GM20431 (cell line): ENCODE measurements around the gene PIM1.
"Not testable (repeated sequence)": the region's sequence is repeated elsewhere in the genome, so short reads cannot be mapped to it uniquely, and the experiment has no call there.

ENCODE experiments used
- in situ Hi-C: fragments of 300-500 bp; cut with MseI, MboI; formaldehyde crosslinking; loops from one replicate; pipeline ENCODE4 v1.15.0; 2020; ENCODE audit warnings: low sequenced_read_pairs; ENCODE audit not compliant: unreplicated experiment

PIM1 gene

DNA sequence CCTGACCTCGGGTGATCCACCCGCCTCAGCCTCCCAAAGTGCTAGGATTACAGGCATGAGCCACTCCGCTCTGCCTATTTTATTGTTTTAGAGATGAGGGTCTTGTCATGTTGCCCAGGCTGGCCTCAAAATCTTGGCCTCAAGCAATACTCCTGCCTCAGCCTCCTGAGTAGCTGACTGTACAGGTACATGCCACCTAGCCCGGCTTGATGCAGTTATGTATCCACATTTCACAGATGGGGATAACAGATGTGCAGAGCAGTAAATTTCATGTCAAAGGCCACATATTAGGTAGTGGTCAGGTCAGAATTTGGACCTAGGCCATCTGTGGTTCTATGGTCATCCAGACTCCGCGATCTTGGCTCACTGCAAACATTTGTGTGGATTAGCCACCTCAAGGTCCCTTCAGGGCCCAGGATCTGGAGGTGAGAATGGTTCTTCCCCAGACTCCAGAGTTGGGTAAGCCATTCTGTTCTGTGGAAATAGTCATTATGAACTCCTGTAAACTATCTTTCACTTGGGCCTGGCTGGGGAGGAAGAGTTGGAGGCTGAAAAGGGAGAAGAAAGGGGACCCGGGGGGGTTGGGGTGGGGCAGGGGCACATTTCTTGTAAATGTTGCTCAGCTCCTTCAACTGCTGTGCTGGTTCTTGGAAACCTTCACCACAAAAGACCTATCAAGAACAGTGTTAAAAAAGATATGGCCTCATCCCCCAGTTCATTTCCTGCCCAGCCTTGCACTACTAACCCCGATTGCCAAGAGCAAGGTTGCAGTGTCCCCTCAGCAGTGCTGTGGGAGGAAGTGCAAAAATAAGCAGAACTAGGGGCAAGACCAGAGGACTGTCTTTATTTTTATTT lies 13.0 kb downstream of the PIM1 start:
- in situ Hi-C loops = no loop called here

DNA sequence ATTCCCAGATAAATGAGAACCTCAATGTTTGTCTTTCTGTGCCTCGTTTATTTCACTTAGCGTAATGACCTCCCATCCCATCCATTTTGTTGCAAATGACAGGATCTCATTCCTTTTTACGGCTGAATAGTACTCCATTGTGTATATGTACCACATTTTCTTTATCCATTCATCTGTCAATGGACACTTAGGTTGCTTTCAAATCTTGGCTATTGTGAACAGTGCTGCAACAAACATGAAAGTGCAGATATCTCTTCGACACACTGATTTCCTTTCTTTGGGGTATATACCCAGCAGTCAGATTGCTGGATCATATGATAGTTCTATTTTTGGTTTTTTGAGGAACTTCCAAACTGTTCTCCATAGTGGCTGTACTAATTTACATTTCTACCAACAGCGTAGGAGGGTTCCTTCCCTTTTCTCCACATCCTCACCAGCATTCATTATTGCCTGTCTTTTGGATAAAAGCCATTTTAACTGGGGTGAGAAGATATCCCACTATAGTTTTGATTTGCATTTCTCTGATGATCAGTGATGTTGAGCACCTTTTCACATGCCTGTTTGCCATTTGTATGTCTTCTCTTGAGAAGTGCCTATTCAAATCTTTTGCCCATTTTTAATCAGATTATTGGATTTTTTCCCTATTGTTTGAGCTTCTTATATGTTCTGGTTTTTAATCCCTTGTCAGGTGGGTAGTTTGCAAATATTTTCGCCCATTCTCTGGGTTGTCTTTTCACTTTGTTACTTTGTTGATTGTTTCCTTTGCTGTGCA lies 16.2 kb downstream of the PIM1 start:
- in situ Hi-C loops = not testable (repeated sequence)

DNA sequence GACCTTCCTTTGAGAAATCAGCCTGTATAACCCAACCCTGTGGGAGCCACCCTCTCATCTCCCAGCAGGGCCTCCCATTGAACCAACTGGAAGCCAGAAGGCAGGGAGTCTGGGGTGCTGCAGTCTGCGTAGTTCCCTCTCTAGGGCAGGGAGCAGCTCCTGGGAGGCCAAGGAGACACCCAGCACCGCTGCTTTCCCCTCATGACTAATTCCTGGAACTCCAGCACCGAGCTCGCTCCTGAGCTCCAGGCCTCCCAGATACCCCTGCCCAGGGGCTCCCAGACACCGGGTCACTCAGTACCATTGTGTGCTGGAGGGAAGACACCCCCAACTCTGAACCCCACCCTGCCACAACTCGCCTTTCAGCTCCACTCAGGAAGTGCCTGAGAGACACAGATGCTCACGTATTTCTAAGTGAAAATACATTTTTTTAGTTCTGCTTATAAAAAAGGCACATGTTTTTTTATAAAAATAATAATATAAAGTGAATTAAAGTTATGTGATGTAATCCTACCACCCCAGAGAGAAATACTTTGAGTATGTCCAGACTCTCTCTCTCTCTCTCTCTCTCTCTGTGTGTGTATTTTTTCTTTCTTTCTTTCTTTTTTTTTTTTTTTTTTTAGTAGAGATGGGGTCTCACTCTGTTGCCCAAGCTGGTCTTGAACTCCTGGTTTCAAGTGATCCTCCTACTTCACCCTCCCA lies 17.5 kb downstream of the PIM1 start:
- in situ Hi-C loops = no loop called here

DNA sequence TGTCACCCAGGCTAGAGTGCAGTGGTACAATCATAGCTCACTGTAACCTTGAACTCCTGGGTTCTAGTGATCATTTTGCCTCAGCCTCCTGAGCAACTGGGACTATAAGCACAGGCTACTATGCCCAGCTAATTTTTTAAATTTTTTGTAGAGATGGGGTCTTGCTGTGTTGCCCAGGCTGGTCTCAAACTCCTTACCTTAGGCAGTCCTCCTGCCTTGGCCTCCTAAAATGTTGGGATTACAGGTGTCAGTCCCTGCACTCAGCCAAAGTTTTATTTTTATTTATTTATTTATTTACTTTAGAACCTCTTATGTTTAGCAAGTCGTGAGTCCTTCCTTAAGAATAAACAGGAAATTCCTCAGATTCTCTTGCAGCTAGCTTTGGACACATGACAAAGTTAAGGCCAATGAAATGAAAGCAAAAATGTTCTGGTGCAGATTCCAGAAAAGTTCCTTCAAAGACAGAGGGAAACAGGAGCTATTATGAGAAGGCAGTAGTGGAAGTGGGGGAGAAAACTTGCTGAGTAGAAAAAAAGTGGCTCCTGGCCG lies 19.1 kb downstream of the PIM1 start:
- in situ Hi-C loops = no loop called here

DNA sequence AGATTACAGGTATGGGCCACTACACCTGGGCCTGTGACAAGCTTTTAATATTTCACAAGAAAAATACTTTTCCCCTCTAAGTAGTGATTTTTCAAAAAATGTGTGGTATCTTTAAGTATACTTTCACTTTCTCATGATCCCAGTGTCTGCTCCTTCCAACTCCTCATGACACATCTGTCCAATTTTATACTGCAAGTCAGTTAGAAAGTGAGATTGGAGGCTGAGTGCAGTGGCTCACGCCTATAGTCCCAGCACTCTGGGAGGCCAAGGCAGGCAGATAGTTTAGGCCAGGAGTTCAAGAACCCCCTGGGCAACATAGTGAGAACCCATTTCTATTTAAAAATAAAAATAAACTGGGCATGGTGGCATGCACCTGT lies 20.2 kb downstream of the PIM1 start:
- in situ Hi-C loops = no loop called here

DNA sequence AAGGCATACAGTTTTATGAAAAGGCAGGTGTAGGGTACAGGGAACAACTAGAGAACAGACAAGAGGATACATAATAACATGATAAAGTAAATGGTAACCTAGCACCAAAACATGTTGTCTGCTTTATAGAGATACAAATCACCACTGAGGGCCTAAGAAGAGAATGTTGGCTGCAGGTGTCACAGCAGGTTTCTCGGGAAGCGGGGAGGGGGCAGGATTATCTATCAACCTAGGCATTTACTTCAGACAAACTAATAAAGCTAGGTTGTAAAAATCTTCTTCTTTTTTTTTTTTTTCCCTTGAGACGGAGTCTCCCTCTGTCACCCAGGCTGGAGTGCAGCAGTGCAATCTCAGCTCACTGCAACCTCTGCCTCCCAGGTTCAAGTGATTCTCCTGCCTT lies 22.7 kb downstream of the PIM1 start:
- in situ Hi-C loops = no loop called here

DNA sequence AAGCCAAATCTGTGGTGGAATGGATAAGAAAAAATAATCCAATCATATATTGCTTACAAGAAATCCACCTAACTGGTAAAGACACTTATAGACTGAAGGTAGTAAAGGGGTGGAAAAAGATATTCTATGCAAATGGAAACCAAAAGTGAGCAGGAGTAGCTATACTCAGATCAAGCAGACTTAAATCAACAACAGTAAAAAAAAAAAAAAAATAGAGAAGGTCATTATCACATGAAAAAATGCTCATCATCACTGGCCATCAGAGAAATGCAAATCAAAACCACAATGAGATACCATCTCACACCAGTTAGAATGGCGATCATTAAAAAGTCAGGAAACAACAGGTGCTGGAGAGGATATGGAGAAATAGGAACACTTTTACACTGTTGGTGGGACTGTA lies 24.9 kb downstream of the PIM1 start:
- in situ Hi-C loops = not testable (repeated sequence)

DNA sequence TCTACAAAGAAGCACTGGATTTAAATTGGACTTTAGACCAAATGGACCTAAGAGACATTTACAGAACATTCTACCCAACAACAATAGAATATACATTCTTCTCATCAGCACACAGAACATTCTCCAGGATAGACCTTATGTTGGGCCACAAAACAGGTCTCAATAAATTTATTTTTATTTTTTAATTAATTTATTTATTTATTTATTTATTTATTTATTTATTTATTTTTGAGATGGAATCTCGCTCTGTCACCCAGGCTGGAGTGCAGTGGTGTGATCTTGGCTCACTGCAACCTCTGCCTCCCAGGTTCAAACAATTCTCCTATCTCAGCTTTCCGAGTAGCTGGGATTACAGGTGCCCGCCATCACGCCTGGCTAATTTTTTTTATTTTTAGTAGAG lies 26.5 kb downstream of the PIM1 start:
- in situ Hi-C loops = not testable (repeated sequence)

DNA sequence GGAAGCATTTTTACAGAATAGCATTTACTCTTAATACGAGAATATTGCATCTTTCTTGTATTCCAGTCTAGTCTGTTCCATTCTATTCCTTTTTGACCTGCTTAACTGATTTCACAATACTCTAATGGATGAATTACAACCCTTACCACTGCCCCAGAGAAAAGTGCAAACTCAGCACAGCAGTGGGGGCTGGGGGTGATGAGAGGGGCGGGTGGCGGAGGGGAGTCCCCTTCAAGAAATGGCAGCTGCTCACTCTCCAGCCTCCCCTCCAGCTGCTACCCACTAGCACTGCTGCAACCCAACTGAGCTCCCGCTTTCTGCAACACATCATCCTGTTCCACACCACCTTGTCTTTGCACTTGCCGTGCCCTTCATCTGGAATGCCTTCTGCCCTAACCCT lies 30.1 kb downstream of the PIM1 start:
- in situ Hi-C loops = loop anchor here (25.0 kb wide), 1 partner anchor 438 kb away; no protein-coding TSS in a partner anchor

DNA sequence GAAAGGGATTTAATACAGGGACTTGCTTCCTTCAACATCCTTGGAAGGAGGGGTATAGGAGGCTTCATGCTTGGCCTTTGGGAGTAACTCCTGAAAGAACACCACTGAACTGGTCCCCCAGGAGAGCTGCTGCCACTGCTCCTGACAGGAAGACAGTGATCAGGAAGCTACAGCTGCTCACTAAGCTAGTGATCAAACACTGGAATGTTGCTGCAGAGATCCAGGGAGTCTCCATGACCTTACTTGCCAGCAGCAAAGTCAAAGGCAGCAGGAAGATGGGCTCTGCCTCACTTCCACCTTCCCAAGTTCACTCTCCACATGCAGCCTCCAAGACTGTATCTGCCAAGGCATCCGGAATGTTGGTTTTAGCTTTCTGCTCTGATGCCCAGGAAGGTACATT lies 31.8 kb downstream of the PIM1 start:
- in situ Hi-C loops = loop anchor here (25.0 kb wide), 1 partner anchor 439 kb away; no protein-coding TSS in a partner anchor

DNA sequence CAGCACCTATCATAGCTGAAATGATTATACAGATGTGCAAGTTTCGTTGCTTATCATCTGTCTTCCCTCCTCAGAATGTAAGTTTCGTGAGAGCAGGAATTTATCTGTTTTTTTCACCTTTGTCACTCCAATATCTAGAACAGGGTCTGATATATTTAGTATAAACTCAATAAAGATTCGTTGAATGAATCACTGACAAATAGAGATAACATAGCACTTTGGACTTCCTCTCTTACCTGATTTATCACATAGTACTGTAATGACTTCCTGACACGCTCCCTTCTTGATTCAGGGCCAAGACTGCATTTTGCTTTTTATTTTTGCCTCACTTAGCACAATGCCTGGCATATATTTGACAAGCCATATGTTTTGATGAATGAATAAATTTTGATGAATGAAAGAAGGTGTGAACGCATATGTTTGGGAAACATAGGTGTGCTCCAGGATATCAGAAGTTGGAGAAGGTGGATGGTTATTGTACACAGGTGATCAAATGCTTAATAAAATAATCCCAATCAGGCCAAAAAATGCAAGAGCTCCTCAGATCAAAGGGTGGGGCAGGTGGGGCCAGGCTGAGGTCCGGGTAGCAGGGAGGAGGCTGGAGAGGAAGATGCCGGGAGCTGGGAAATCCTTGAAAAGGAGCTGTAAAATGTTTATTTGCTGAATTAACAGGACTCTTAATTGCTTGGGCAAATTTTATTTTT lies 33.0 kb downstream of the PIM1 start:
- in situ Hi-C loops = loop anchor here (25.0 kb wide), 1 partner anchor 441 kb away; no protein-coding TSS in a partner anchor

DNA sequence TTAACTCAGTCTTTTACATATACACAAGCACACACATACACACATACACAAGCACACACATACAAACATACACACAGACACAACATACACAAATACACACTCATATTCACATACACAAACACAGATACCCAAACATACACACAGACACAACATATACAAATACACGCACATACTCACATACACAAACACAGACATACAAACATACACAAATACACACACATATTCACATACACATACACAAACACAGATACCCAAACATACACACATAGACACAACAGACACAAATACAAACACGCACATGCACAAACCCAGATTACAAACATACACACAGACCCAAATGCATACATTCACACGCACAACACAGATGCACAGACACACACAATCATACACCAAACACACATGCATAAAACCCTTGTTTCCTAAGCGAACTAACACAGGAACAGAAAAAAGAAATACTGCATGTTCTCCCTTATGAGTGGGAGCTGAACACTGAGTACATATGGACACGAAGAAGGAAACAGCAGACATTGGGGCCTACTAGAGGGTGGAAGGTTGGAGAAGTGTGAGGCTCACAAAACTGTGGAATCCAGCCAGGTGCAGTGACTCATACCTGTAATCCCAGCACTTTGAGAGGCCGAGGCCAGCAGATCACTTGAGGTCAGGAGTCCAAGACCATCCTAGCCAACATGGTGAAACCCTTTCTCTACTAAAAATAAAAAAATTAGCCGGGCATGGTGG lies 34.2 kb downstream of the PIM1 start:
- in situ Hi-C loops = loop anchor here (25.0 kb wide), 1 partner anchor 442 kb away; no protein-coding TSS in a partner anchor

DNA sequence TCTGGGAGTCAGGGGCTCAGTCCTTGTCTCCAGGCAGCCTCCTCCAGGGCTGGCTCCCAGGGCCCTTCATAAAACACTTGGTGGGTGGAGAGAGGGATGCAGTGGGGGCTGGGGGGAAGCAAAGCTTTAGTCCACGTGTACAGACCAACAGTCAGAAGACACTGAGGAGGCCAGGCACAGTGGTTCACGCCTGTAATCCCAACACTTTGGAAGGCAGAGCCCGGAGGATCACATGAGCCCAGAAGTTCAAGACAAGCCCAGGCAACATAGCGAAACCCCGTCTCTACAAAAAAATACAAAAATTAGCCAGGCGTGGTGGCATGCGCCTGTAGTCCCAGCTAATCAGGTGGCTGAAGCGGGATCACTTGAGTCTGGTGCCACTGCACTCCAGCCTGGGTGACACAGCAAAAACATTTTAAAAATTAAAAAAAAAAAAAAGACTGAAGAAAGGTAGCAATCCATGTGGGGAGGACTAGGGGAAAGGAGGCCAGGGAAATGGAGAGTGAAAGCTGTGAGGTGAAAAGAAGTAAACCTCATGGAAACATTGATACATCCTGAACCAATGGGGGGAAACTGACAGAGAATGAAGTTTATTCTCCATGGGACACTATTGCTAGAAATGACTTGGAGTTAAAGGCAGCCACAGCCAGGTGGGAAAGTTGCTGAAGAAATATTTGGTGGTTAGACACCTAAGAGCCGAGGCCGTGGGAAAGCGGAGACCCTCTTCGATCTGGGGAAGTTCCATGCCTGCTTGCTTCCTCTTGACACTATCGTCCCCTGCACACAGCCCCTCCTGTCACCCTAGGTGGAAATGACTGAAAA lies 35.4 kb downstream of the PIM1 start:
- in situ Hi-C loops = loop anchor here (25.0 kb wide), 1 partner anchor 443 kb away; no protein-coding TSS in a partner anchor

DNA sequence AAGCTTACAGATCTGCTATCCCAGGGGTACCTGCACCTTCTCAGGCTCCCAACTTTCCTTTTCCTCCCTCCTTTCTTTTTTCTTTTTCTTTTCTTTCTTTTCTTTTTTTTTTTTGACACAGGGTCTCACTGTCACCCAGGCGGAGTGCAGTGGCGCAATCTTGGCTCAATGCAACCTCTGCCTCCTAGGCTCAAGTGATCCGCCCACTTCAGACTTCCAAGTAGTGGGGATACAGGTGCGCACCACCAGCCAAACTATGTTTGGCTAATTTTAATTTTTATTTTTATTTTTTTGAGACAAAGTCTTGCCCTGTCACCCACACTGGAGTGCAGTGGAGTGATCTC lies 36.0 kb downstream of the PIM1 start:
- in situ Hi-C loops = loop anchor here (25.0 kb wide), 1 partner anchor 444 kb away; no protein-coding TSS in a partner anchor

DNA sequence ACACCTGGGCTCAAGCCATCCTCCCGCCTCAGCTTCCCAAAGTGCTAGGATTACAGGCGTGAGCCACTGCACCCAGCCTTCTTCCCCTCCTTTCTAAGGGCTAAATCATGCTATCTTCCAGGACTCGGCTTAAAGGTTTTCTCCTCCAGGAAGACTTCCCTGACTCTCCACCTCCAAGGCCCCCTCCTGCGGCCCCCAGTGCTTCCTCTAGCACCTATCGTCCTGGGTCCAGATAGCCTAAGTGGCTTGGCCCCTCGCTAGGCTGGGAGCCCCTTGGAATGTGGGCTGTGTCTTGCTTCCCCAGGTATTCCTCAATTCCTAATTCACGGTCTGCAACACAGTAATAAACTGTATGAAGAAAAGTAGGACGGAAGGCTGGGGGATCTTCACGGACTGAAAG lies 36.7 kb downstream of the PIM1 start:
- in situ Hi-C loops = loop anchor here (25.0 kb wide), 1 partner anchor 444 kb away; no protein-coding TSS in a partner anchor

DNA sequence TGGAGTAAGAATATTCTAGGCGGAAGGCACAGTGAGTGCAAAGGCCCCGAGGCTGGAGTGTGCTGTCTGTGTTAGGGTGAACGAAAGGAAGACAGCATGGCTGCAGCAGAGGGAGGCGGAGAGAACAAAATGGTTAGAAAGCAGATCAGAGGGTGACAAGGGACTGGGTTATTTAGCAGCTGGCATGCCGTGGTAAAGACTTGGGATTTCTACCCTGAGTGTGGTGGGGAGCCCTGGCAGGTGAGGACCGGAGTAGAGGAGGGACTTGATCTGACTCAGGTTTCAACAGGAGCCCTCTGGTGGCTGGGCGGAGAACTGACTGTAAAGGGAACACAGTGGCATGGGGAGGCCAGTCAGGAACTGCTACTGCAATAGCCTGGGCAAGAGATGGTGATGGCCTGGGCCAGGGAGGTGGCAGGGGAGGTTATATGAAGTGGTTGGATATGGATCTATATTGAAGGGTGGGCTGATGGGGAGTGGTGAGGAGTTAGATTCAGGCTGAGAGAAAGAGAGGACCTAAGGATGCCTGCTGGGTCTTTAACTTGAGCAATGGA lies 38.0 kb downstream of the PIM1 start:
- in situ Hi-C loops = loop anchor here (25.0 kb wide), 1 partner anchor 446 kb away; no protein-coding TSS in a partner anchor

DNA sequence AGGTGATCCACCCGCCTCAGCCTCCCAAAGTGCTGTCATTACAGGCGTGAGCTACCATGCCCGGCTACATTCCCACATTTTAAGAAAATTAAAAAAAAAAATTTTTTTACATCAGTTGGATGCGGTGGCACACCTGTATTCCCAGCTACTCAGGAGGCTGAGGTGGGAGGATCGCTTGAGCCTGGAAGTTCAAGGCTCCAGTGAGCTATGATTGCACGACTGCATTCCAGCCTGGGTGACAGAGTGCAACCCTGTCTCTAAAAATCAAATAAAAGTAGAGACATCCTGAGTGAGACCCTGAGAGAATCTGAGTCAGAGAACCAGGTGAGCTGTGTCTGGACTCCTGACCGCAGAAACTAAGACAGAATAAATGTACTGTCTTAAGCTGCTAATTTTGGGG lies 38.8 kb downstream of the PIM1 start:
- in situ Hi-C loops = loop anchor here (25.0 kb wide), 1 partner anchor 446 kb away; no protein-coding TSS in a partner anchor
